ENCODE results near the gene CRIP1.

Gene CRIP1

DNA sequence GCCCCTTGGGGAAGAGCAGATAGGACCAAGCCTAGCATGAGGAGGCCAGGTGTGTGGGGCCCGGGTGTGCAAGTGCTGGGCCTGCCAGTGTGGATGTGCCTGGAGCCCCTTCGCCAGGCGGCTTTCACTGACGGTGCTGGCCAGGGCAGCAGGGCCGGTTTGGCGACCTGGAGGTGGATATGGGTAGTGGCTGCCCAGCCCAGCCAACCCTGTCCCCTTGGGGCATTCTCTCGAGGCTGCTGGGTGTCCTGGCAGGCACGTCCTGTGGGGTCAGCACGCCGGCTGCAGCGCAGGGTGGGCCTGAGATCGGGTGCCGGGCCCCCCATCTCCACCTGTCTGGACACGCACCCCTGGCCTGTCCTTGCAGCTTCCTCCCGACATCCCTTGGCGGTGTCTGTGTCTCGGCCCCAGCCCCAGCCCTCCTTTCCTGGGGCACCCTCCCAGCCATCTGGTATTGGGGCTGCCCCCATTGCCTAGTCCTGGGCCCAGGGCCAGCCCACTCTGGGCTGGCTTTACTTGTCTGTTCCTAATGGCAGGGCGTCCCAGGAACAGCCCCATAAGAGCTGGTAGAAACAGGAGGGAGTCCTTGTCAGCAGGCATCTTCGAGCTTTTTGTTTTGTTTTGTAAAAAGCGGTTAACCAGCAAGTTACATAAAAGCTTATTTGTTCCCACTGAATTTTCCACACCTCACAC lies 19.3 kb upstream of the CRIP1 start:
- Histone ChIP-seq H3K4me1 (peaks cover 32% of the 10 kb centered on the region), H3K4me3 (ENCODE audit: low read depth, low read length) (no peak overlapping the region), H3K9me3 (no peaks in the 10 kb centered on the region), H3K36me3 (peaks cover 65% of the 10 kb centered on the region), H3K27me3 (no peaks in the 10 kb centered on the region)
- TF ChIP-seq, protein P1, sequence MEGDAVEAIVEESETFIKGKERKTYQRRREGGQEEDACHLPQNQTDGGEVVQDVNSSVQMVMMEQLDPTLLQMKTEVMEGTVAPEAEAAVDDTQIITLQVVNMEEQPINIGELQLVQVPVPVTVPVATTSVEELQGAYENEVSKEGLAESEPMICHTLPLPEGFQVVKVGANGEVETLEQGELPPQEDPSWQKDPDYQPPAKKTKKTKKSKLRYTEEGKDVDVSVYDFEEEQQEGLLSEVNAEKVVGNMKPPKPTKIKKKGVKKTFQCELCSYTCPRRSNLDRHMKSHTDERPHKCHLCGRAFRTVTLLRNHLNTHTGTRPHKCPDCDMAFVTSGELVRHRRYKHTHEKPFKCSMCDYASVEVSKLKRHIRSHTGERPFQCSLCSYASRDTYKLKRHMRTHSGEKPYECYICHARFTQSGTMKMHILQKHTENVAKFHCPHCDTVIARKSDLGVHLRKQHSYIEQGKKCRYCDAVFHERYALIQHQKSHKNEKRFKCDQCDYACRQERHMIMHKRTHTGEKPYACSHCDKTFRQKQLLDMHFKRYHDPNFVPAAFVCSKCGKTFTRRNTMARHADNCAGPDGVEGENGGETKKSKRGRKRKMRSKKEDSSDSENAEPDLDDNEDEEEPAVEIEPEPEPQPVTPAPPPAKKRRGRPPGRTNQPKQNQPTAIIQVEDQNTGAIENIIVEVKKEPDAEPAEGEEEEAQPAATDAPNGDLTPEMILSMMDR (IDR thresholded peaks at IDR 0.05; ENCODE audit: low read depth, low read length), result no peak
- DNase-seq, result no peak

DNA sequence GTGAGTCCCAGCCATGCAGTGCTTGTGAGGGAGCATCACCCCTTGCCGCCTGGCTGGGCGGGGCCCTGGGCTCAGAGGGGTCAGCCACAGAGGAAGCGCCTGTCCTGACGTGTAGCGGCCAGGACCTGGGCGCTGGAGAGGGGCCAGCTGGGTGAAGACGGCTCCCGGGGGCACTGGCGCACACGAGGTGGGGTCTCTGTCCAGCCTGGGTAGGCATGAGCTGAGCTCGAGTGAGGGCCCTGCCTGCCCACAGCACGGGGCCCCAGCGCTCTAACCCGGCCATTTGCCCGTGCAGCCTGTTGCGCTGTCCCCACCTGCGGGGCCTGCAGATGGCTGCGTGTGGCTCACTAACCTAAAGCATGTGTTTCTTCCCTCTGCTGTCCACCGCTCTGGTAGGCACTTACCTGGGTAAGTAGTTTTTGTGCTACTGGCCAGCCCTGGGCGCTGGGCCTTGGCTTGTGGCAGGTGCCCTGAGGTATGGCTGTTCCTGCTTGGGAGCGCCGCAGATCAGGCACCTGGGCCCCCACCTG lies 18.7 kb upstream of the CRIP1 start:
- Histone ChIP-seq H3K4me3 (ENCODE audit: low read depth, low read length) (no peak overlapping the region), H3K36me3 (peaks cover 58% of the 10 kb centered on the region), H3K4me1 (peaks cover 37% of the 10 kb centered on the region), H3K27me3 (no peaks in the 10 kb centered on the region), H3K9me3 (no peaks in the 10 kb centered on the region)
- TF ChIP-seq, protein P1 (IDR thresholded peaks at IDR 0.05; ENCODE audit: low read depth, low read length), result no peak
- DNase-seq, result no peak

DNA sequence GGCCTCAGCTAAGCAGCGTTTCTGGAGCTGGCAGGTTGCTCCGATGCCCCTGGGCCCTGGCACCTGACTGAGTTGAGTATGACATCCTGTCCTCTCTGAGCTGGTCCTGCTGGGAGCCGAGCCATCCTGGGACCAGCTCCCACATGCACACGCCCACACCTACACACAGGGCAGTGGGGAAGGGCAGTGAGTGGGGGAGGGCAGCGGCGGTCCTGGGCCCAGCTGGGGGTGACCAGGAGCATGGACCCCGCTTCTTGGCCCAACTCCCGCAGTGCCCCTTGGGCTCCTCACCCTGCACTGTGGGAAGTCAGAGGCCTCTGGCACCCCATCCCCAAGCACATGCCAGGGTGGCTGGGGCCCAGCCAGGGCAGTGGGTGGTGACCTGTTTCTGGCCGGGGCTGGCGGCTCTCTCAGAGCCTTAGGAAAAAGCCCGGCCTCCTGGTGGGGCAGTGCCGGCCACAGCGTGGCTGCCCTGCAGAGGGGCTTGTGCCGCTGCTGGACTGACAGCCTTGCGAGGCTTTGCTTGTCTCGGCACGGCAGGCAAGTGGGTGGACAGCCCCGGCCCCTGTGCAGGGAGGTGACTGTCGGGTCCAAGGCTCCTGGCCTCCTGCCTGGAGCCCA lies 18.0 kb upstream of the CRIP1 start:
- DNase-seq, result no peak
- Histone ChIP-seq H3K27me3 (no peaks in the 10 kb centered on the region), H3K4me3 (ENCODE audit: low read depth, low read length) (no peak overlapping the region), H3K4me1 (peaks cover 42% of the 10 kb centered on the region), H3K9me3 (no peaks in the 10 kb centered on the region), H3K36me3 (peaks cover 51% of the 10 kb centered on the region)
- TF ChIP-seq, protein P1 (IDR thresholded peaks at IDR 0.05; ENCODE audit: low read depth, low read length), result no peak

DNA sequence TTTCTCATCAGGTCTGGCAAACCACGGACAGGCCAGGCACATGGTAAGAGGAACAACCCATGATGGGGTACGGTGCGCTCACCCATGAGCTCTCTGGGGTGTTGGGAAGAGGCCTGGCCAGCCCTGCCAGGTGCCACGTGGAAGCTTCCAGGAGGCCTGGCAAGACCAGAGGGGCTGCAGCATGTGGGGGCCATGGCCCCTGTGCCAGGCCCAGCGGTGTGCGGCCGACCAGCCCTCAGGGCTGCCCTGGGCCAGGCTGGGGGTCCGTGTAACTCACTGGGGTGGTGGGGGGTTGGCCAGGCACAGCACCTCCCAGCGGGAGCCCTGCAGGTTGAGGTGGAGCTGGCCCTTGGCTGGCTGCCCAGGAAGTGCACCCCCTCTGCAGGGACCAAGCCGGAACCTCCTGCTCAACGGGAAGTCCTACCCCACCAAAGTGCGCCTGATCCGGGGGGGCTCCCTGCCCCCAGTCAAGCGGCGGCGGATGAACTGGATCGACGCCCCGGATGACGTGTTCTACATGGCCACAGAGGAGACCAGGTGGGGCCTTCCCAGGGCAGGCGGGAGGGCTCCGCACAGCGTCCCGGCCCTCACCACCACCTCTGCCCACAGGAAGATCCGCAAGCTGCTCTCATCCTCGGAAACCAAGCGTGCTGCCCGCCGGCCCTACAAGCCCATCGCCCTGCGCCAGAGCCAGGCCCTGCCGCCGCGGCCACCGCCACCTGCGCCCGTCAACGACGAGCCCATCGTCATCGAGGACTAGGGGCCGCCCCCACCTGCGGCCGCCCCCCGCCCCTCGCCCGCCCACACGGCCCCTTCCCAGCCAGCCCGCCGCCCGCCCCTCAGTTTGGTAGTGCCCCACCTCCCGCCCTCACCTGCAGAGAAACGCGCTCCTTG lies 17.0 kb upstream of the CRIP1 start:
- Histone ChIP-seq H3K36me3 (peaks cover 43% of the 10 kb centered on the region), H3K4me3 (ENCODE audit: low read depth, low read length) (no peak overlapping the region), H3K9me3 (no peaks in the 10 kb centered on the region), H3K27me3 (no peaks in the 10 kb centered on the region), H3K4me1 (peaks cover 44% of the 10 kb centered on the region)
- DNase-seq, result no peak
- TF ChIP-seq, protein P1 (IDR thresholded peaks at IDR 0.05; ENCODE audit: low read depth, low read length), result no peak

DNA sequence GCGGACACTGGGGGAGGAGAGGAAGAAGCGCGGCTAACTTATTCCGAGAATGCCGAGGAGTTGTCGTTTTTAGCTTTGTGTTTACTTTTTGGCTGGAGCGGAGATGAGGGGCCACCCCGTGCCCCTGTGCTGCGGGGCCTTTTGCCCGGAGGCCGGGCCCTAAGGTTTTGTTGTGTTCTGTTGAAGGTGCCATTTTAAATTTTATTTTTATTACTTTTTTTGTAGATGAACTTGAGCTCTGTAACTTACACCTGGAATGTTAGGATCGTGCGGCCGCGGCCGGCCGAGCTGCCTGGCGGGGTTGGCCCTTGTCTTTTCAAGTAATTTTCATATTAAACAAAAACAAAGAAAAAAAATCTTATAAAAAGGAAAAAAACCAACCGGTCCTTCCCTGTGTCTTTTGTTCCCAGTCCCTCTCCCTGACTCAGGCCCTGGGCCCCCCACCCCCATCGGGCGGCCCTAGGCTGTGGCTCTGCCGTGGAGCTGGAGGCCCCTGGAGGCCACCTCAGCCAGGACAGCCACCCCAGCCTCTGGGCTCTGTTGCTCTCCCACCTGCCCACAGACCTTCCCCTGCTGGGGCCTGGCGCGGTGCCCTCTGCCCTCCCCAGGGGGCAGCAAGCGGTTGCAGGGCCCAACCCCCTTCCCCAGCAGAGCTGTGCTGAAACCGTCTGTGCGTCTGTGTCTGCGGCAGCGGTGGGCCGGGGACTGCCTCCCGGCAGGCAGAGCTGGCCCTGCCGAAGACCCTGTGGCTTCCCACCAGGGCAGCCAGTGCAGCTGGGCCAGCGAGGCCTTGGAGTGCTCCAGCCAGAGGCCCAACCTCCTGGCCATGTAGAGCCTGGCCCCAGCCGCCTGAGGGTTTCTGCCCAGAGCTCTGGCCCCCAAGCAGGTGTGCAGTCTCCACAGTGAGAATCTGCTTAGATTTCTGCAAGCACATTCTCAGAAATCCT lies 16.1 kb upstream of the CRIP1 start:
- Histone ChIP-seq H3K4me1 (peaks cover 44% of the 10 kb centered on the region), H3K9me3 (no peaks in the 10 kb centered on the region), H3K27me3 (no peaks in the 10 kb centered on the region), H3K4me3 (ENCODE audit: low read depth, low read length) (no peak overlapping the region), H3K36me3 (peaks cover 34% of the 10 kb centered on the region)
- TF ChIP-seq, protein P1 (IDR thresholded peaks at IDR 0.05; ENCODE audit: low read depth, low read length), result peak; percentile 27; the same call in 1 of the 2 replicates
- peak; percentile 88 for DNase-seq

Data from BE2C (cell line).